IMR-90 (cell line): Measurements from ENCODE around the gene MRPL12. TPM values are rescaled to one million over a fixed set of nuclear protein-coding genes. Genes with fewer than 3 reads are reported as not detected.

Source experiments
- ATAC-seq: fragments of 200-7000 bp; cut with Tn5 transposase; 2 replicates; pipeline ENCODE4 v1.9.1; 2020; ENCODE audit warnings: low read depth, mild to moderate bottlenecking, moderate library complexity
- BruUV-seq: library from RNA; stranded (reverse); fragments of 400-500 nt; replicated peaks from 2 replicates; lab custom pipeline; 2021; lab: Mats Ljungman, UMichigan
- CTCF ChIA-PET: fragments of 300-600 bp; formaldehyde crosslinking; extraction: SDS; loops from one replicate; lab custom pipeline; 2021; ENCODE audit warnings: antibody characterized with exemption; lab: Yijun Ruan, JAX
- POLR2A ChIA-PET: fragments of 300-600 bp; sonication (Branson Sonifier 250); formaldehyde crosslinking; loops from one replicate; lab custom pipeline; 2022; ENCODE audit warnings: antibody characterized with exemption; ENCODE audit not compliant: unreplicated experiment; lab: Charles Lee
- DNase-seq: peaks from one replicate; pipeline ENCODE4 v3.0.0; 2013
- H2AFZ ChIP-seq: replicated peaks from 2 replicates; pipeline ENCODE3; 2013; ENCODE audit warnings: low read length, mild to moderate bottlenecking; ENCODE audit not compliant: poor library complexity
- H2AK5ac ChIP-seq: 2 replicates; pipeline ENCODE4 v1.6.1; 2013; ENCODE audit warnings: low read depth, low read length, inconsistent platforms
- H2AK9ac ChIP-seq: replicated peaks from 2 replicates; pipeline ENCODE3; 2013; ENCODE audit warnings: mild to moderate bottlenecking, low read depth, low read length, moderate library complexity; ENCODE audit not compliant: poor library complexity
- H2BK120ac ChIP-seq: 2 replicates; pipeline ENCODE4 v1.6.1; 2013; ENCODE audit warnings: low read depth, low read length, inconsistent platforms
- H2BK15ac ChIP-seq: 3 replicates; pipeline ENCODE4 v1.6.1; 2013; ENCODE audit warnings: low read depth, low read length, inconsistent platforms
- H2BK20ac ChIP-seq: 2 replicates; pipeline ENCODE4 v1.6.1; 2013; ENCODE audit warnings: low read depth, mild to moderate bottlenecking, inconsistent platforms, low read length, moderate library complexity
- H2BK5ac ChIP-seq: 2 replicates; pipeline ENCODE4 v1.6.1; 2013; ENCODE audit warnings: mild to moderate bottlenecking, low read depth, low read length, inconsistent platforms; ENCODE audit not compliant: poor library complexity, severe bottlenecking
- H3K14ac ChIP-seq: replicated peaks from 2 replicates; pipeline ENCODE4 v1.6.1; 2013; ENCODE audit warnings: low read depth, low read length, inconsistent platforms
- H3K18ac ChIP-seq: 2 replicates; pipeline ENCODE4 v1.6.1; 2013; ENCODE audit warnings: low read depth, low read length, control low read depth
- H3K23ac ChIP-seq: 2 replicates; pipeline ENCODE4 v1.6.1; 2013; ENCODE audit warnings: low read depth, low read length, inconsistent platforms
- H3K27ac ChIP-seq: 2 replicates; pipeline ENCODE4 v1.5.1; 2013; ENCODE audit warnings: mild to moderate bottlenecking, control low read depth, low read length; ENCODE audit not compliant: insufficient read depth
- H3K27me3 ChIP-seq: 2 replicates; pipeline ENCODE4 v1.6.1; 2013; ENCODE audit warnings: low read length; ENCODE audit not compliant: control insufficient read depth, insufficient read depth
- H3K36me3 ChIP-seq: 2 replicates; pipeline ENCODE4 v1.6.1; 2013; ENCODE audit warnings: low read length, mixed read lengths; ENCODE audit not compliant: control insufficient read depth, insufficient read depth
- H3K4ac ChIP-seq: 2 replicates; pipeline ENCODE4 v1.6.1; 2013; ENCODE audit warnings: low read depth, low read length, inconsistent platforms
- H3K4me1 ChIP-seq: 2 replicates; pipeline ENCODE4 v1.6.1; 2013; ENCODE audit warnings: low read length, mixed read lengths; ENCODE audit not compliant: control insufficient read depth, insufficient read depth
- H3K4me2 ChIP-seq: 2 replicates; pipeline ENCODE4 v1.6.1; 2013; ENCODE audit warnings: low read depth, mild to moderate bottlenecking, control low read depth, low read length, moderate library complexity
- H3K4me3 ChIP-seq: 2 replicates; pipeline ENCODE4 v1.5.1; 2013; ENCODE audit warnings: low read depth, mild to moderate bottlenecking, control low read depth, low read length, moderate library complexity; ENCODE audit not compliant: insufficient read depth
- H3K56ac ChIP-seq: 2 replicates; pipeline ENCODE4 v1.6.1; 2013; ENCODE audit warnings: low read length, inconsistent platforms; ENCODE audit not compliant: insufficient read depth; ENCODE audit errors: extremely low read depth
- H3K79me1 ChIP-seq, 2 experiments: 2 replicates each; pipeline ENCODE4 v1.6.1; 2013; ENCODE audit warnings: low read length in 2 of 2, inconsistent platforms in 1 of 2, low read depth in 1 of 2
- H3K9ac ChIP-seq: 2 replicates; pipeline ENCODE4 v1.6.1; 2013; ENCODE audit warnings: low read depth, low read length, control low read depth
- H3K9me1 ChIP-seq: 2 replicates; pipeline ENCODE4 v1.6.1; 2013; ENCODE audit warnings: low read length, inconsistent platforms; ENCODE audit not compliant: insufficient read depth
- H3K9me3 ChIP-seq: 2 replicates; pipeline ENCODE4 v1.6.1; 2013; ENCODE audit warnings: low read length; ENCODE audit not compliant: control insufficient read depth, insufficient read depth
- H4K20me1 ChIP-seq: 2 replicates; pipeline ENCODE4 v1.6.1; 2013; ENCODE audit warnings: low read length, inconsistent platforms; ENCODE audit not compliant: insufficient read depth
- H4K5ac ChIP-seq: 2 replicates; pipeline ENCODE4 v1.6.1; 2013; ENCODE audit warnings: mild to moderate bottlenecking, low read depth, low read length, control low read depth
- H4K8ac ChIP-seq, 2 experiments: 2 replicates each; pipeline ENCODE4 v1.6.1; 2013; ENCODE audit warnings: low read depth in 2 of 2, low read length in 2 of 2, control low read depth in 1 of 2, inconsistent platforms in 1 of 2
- H4K91ac ChIP-seq: 2 replicates; pipeline ENCODE4 v1.6.1; 2013; ENCODE audit warnings: low read depth, low read length, inconsistent platforms; ENCODE audit not compliant: insufficient read depth
- CHD1 ChIP-seq: IDR thresholded peaks from 2 replicates; pipeline ENCODE4 v1.6.1; 2012; ENCODE audit warnings: low read depth, low read length, improper control_type of control experiment
- FOS ChIP-seq: fragments of 150-350 bp; IDR thresholded peaks from 2 replicates; pipeline ENCODE4 v1.6.1; 2016; ENCODE audit warnings: low read depth, low read length
- MAFK ChIP-seq: IDR thresholded peaks from 2 replicates; pipeline ENCODE4 v1.6.1; 2012; ENCODE audit warnings: low read depth, low read length, improper control_type of control experiment
- WGBS, 2 experiments: methylation state at CpG; one replicate each; pipeline versions ENCODE4 v1.1.5 to v1.1.7; 2013; ENCODE audit warnings: missing lambda C conversion rate in 2 of 2; ENCODE audit not compliant: insufficient read length in 1 of 2; ENCODE audit errors: extremely low coverage in 2 of 2; 5-methylcytosine and 5-hydroxymethylcytosine counted together
- dilution Hi-C: fragments of 300-500 bp; cut with HindIII; formaldehyde crosslinking; loops from one replicate; pipeline ENCODE4 v1.14.3; 2018; ENCODE audit warnings: low sequenced_read_pairs; ENCODE audit not compliant: unreplicated experiment
- in situ Hi-C: fragments of 300-500 bp; cut with MboI; formaldehyde crosslinking; loops from 3 replicates; pipeline ENCODE4 v1.14.3; 2019; ENCODE audit warnings: low sequenced_read_pairs, inconsistent platforms, mixed read lengths
- intact Hi-C: fragments of 100-400 bp; cut with micrococcal nuclease; formaldehyde crosslinking; loops from 2 replicates; pipeline ENCODE4 v1.10.0; 2022
- polyA plus RNA-seq, 3 experiments: library from polyadenylated mRNA; depleted of rRNA; stranded (reverse); fragments of >200 nt; gene quantifications; 2 replicates each; pipeline ENCODE4 v1.2.3, GENCODE V29; 2012; ENCODE audit warnings: low replicate concordance in 1 of 3
- total RNA-seq: library from RNA; depleted of rRNA; stranded (reverse); fragments of >200 nt; gene quantifications from 2 replicates; pipeline ENCODE4 v1.2.3, GENCODE V29; 2012
- TF ChIP-seq, protein P1 (sequence below): conservative IDR thresholded peaks from 2 replicates; pipeline ENCODE4 v1.5.1; 2012; ENCODE audit warnings: mild to moderate bottlenecking, low read depth, low read length, improper control_type of control experiment

Gene MRPL12
- total and polyA plus RNA-seq, 2 of the 4 experiments (the other 2 are of a cell fraction), result 17.2 to 111 TPM

DNA sequence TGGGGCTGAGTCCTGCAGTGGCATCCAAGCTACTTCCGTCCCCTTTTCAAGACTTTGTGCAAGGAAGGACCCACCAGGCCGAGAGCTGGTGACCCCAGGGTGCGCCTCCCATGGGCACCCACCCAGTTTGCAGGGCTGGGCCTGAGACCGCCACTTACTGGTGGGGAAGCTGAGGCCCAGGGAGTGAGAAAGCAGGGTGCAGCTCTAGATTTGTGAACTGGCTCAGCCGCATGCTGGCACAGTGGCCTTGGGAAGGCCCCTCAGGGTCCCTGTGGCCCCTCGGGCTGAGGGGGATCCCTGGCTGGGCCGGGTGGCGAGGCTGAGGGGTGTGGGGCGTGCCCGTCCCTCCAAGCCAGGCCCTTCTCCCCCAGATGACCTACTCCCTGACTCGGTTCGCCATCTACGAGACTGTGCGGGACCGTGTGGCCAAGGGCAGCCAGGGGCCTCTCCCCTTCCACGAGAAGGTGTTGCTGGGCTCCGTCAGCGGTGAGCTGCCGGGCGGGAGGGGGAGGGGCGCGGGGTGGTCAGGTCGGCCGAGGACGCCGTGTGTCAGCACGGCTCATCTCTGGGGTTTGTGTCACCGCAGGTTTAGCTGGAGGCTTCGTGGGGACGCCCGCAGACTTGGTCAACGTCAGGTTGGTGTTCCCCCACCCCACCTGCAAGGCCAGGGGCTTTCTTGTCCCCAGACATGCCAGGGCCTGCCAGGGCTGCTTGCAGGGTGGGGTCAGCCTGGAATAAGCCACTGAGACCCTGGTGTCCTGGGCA lies 12.1 kb downstream of the MRPL12 start:
- no peak overlapping the region for H3K18ac ChIP-seq
- H4K5ac ChIP-seq, result no peak overlapping the region
- H2BK20ac ChIP-seq, result no peak overlapping the region
- no peaks in the 10 kb centered on the region; the same call in 1 of the 2 replicates for H4K20me1 ChIP-seq
- no peak overlapping the region for H3K4ac ChIP-seq
- H3K9me3 ChIP-seq, result no peaks in the 10 kb centered on the region
- H2AK5ac ChIP-seq, result no peak overlapping the region
- BruUV-seq, result no TSS peak
- CTCF ChIA-PET, result no interaction called here
- no peak overlapping the region for H3K23ac ChIP-seq
- intact Hi-C loops, result no loop called here
- WGBS, 2 experiments, result 94% methylated on average over 2 of the region's 32 CpGs; no CpG with 5 or more reads in 1 of the 2 experiments
- H4K91ac ChIP-seq, result no peak overlapping the region
- H3K27me3 ChIP-seq, result no peaks in the 10 kb centered on the region
- H4K8ac ChIP-seq, result no peak overlapping the region
- H2BK5ac ChIP-seq, result no peak overlapping the region
- peak overlapping the region; percentile 28 for H2AK9ac ChIP-seq
- H3K14ac ChIP-seq, result no peak overlapping the region
- H3K4me3 ChIP-seq, result no peak overlapping the region
- H3K4me1 ChIP-seq, result peaks cover 18% of the 10 kb centered on the region
- no peak overlapping the region for H3K4me2 ChIP-seq
- dilution Hi-C loops, result no loop called here
- TF ChIP-seq, protein P1, sequence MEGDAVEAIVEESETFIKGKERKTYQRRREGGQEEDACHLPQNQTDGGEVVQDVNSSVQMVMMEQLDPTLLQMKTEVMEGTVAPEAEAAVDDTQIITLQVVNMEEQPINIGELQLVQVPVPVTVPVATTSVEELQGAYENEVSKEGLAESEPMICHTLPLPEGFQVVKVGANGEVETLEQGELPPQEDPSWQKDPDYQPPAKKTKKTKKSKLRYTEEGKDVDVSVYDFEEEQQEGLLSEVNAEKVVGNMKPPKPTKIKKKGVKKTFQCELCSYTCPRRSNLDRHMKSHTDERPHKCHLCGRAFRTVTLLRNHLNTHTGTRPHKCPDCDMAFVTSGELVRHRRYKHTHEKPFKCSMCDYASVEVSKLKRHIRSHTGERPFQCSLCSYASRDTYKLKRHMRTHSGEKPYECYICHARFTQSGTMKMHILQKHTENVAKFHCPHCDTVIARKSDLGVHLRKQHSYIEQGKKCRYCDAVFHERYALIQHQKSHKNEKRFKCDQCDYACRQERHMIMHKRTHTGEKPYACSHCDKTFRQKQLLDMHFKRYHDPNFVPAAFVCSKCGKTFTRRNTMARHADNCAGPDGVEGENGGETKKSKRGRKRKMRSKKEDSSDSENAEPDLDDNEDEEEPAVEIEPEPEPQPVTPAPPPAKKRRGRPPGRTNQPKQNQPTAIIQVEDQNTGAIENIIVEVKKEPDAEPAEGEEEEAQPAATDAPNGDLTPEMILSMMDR, result no peak
- TF ChIP-seq MAFK (no peak), CHD1 (no peak), FOS (no peak)
- no peak overlapping the region for H2BK120ac ChIP-seq
- H3K36me3 ChIP-seq, result peaks cover 2% of the 10 kb centered on the region; the same call in 1 of the 2 replicates
- no peak overlapping the region for H2AFZ ChIP-seq
- H2BK15ac ChIP-seq, result no peak overlapping the region
- DNase-seq, result no peak
- no peak for ATAC-seq
- H3K79me1 ChIP-seq, result peaks cover 14 to 30% of the 10 kb centered on the region in 2 experiments
- H3K9me1 ChIP-seq, result peaks cover 8% of the 10 kb centered on the region
- H3K9ac ChIP-seq, result no peak overlapping the region
- in situ Hi-C loops, result no loop called here
- H3K27ac ChIP-seq, result no peak overlapping the region
- H3K56ac ChIP-seq, result no peak overlapping the region
- POLR2A ChIA-PET, result no interaction called here
